LNCAP (cell line): ENCODE results near the gene RBM6.

Experiments
- TF ChIP-seq, protein P1 (sequence below): fragments of 450-650 bp; IDR thresholded peaks from 2 replicates; pipeline ENCODE4 v1.5.1; 2017; ENCODE audit warnings: mild to moderate bottlenecking

RBM6 gene

DNA sequence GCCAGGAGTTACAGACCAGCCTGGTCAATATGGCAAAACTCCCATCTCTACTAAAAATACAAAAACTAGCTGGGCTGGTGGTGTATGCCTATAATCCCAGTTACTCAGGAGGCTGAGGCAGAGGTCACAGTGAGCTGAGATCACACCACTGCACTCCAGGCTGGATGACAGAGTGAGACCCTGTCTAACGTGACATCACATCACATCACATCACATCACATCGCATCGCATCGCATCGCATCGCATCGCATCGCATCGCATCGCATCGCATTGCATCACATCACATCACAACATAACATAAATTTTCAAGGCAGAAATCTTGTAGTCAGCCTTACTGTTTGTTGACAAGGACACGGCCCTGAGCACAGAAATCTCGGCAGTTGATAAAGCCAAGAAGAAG lies 44.4 kb downstream of the RBM6 start:
- TF ChIP-seq, protein P1, sequence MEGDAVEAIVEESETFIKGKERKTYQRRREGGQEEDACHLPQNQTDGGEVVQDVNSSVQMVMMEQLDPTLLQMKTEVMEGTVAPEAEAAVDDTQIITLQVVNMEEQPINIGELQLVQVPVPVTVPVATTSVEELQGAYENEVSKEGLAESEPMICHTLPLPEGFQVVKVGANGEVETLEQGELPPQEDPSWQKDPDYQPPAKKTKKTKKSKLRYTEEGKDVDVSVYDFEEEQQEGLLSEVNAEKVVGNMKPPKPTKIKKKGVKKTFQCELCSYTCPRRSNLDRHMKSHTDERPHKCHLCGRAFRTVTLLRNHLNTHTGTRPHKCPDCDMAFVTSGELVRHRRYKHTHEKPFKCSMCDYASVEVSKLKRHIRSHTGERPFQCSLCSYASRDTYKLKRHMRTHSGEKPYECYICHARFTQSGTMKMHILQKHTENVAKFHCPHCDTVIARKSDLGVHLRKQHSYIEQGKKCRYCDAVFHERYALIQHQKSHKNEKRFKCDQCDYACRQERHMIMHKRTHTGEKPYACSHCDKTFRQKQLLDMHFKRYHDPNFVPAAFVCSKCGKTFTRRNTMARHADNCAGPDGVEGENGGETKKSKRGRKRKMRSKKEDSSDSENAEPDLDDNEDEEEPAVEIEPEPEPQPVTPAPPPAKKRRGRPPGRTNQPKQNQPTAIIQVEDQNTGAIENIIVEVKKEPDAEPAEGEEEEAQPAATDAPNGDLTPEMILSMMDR: no peak

DNA sequence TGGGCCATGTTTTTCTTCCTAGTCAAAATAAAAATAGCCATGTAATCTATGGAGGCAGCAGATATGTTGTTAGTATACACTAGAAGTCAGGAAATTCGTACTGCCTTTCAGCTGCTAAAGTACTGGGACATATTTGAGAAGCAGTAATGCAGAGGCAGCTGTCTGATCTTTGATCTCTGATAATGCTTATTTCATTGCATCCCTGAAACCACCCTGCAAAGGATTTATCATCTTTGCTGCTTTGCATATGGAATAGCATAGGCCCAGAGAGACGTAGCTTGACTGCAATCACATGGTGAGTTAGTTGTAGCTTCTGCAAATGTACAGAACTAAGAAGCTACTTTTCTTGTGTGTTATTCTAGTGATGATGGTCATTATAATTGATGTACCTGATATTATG lies 52.4 kb downstream of the RBM6 start:
- TF ChIP-seq, protein P1: no peak

DNA sequence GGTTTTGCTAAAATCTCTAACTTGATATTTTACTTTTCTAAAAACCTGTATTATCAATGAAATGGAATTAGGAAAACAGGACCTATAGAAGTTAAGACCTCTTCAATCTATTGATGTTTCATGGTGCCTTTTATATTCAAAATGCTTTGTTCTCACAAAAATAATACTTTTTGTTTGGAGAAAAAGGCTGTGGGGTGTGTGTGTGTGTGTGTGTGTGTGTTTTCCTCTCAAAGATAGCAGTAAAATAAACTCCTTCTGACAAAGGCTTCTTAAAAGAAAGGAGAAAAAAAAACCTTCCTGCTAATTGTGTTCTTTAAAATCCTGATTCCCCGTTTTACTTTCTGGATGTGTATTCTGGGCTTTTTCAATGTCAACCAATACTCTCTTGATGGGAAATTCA lies 54.5 kb downstream of the RBM6 start:
- TF ChIP-seq, protein P1: no peak

DNA sequence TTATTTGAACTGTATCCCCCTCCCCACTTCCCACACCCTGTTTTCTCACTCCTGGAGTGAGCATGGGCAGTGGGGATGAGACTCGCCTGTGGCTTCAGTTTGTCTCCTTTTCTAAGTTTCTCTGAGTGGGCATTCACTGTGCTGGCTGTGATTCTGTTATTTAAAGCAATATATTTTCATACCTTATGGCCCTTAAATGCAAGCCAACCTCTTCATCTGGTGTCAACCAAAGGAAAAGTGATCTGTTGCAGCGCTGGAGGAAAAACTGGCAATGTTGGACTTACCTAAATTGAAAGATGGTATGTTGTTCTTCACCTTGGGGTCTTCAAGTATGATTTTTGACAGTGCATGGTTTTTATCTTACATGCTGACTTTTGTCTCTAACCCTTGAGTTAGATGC lies 56.1 kb downstream of the RBM6 start:
- TF ChIP-seq, protein P1: no peak

DNA sequence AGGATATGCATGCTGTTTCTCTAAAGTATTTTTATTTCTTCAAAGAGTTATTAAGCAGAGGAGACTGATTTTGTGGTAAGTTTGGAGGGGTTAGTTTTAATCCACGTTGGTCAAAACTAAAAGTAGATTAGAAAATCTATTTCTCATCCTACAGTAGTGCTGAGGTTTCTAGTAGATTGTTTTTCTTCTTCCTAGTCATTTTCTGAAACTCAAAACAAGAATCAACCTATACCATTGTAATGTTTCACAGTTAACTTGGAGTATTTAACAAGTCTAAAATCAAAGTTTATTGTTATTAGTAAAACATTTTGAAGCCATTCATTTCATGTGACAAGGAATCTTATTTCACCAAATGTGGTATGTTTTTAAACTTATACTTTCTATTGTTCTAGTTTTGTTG lies 57.9 kb downstream of the RBM6 start:
- TF ChIP-seq, protein P1: no peak

DNA sequence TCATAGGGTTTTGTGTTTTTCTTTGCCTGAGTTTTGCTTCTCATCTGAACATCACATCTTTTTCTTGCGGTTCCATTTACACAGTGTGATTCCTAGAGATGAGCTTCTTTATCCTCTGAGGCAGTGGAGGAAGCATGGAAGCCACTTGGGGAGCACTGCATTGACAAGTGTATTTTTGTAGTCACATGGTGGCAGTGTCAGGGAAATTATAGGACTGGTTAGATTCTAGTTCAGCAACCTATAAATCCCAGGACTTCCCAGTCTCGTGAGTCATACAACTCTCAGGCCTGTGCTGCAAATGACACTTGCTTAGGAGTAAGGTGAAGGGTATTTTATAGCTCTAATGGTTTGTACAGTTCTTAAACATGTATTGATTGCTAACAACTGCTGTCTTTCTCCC lies 58.4 kb downstream of the RBM6 start:
- TF ChIP-seq, protein P1: 0 out of 2 replicates have a peak, but pooled peaks have one; percentile 9

DNA sequence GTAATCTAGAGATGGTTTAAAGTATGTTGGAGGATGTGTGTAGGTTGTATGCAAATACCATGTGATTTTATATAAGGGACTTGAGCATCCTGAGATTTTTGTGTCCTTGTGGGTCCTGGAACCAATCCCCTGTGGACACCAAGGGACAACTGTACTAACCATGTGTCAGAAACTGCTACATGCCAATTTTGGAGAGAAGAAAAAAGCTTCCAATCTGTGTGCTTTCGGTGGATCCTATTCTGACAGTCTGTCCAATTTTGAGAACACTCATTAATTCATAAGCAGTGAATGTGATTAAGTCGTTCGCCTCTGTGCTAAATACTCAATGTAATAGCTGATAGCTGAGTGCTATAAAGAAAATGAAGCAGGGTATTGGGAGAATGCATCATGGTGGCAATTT lies 61.6 kb downstream of the RBM6 start:
- TF ChIP-seq, protein P1: no peak

DNA sequence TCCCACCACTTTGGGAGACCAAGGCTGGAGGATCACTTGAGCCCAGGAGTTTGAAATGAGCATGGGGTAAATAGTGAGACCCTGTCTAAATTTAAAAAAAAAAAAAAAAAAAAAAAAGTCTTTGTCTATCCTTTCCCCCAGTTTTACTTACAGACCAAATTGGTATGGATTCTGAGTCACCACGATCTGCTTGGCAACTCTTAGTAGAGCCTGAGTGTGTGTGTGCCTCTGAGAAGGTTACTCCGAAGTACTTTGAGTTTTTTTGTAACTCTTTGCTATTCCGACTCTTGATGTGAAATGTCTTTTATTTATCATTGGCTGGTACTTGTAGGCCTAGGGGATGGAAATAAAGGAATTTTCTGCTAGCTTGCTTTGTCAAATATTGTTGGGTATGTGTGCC lies 63.3 kb downstream of the RBM6 start:
- TF ChIP-seq, protein P1: no peak
